DND-41 (cell line): ENCODE results near the gene SIN3A.

Experiments
- ATAC-seq: fragments of 200-7000 bp; cut with Tn5 transposase; 3 replicates; pipeline ENCODE4 v1.9.1; 2021; ENCODE audit warnings: low read depth; ENCODE audit not compliant: insufficient read depth
- DNase-seq: peaks from one replicate; pipeline ENCODE4 v3.0.0-alpha.2; 2020
- H2AFZ ChIP-seq: 2 replicates; pipeline ENCODE4 v1.6.0; 2012; ENCODE audit warnings: low read depth, low read length
- H3K27ac ChIP-seq: 2 replicates; pipeline ENCODE4 v1.5.1; 2012; ENCODE audit warnings: low read length, inconsistent platforms
- H3K27me3 ChIP-seq: fragments of 200-600 bp; sonication (generic); 2 replicates; pipeline ENCODE4 v1.6.0; 2012; ENCODE audit warnings: low read length, mild to moderate bottlenecking, inconsistent platforms; ENCODE audit not compliant: insufficient read depth, poor library complexity
- H3K36me3 ChIP-seq: 2 replicates; pipeline ENCODE4 v1.5.1; 2012; ENCODE audit warnings: low read length, inconsistent platforms; ENCODE audit not compliant: insufficient read depth
- H3K4me1 ChIP-seq: 2 replicates; pipeline ENCODE4 v1.5.1; 2012; ENCODE audit warnings: mild to moderate bottlenecking, low read length; ENCODE audit not compliant: insufficient read depth
- H3K4me2 ChIP-seq: 2 replicates; pipeline ENCODE4 v1.6.0; 2012; ENCODE audit warnings: mild to moderate bottlenecking, moderate library complexity, low read length, inconsistent platforms; ENCODE audit not compliant: insufficient read depth
- H3K4me3 ChIP-seq, 2 experiments: fragments of 200-600 bp in 1 of 2; shearing (Covaris generic) in 1 of 2; 2 replicates each; pipeline ENCODE4 v1.5.1; 2012 to 2016; ENCODE audit warnings: inconsistent platforms in 2 of 2, low read length in 2 of 2, mild to moderate bottlenecking in 2 of 2, low read depth in 1 of 2, moderate library complexity in 1 of 2
- H3K79me2 ChIP-seq: 2 replicates; pipeline ENCODE4 v1.6.0; 2012; ENCODE audit warnings: low read length, inconsistent platforms; ENCODE audit not compliant: insufficient read depth
- H3K9ac ChIP-seq: 2 replicates; pipeline ENCODE4 v1.6.0; 2012; ENCODE audit warnings: low read depth, mild to moderate bottlenecking, inconsistent platforms, low read length, moderate library complexity
- H3K9me3 ChIP-seq: 2 replicates; pipeline ENCODE4 v1.5.1; 2012; ENCODE audit warnings: low read length, moderate library complexity, mild to moderate bottlenecking, inconsistent platforms; ENCODE audit not compliant: insufficient read depth, severe bottlenecking
- H4K20me1 ChIP-seq: 2 replicates; pipeline ENCODE4 v1.6.0; 2012; ENCODE audit warnings: low read length; ENCODE audit not compliant: insufficient read depth
- EZH2 ChIP-seq: IDR thresholded peaks from 3 replicates; pipeline ENCODE4 v1.6.1; 2012; ENCODE audit warnings: borderline replicate concordance, low read depth, mild to moderate bottlenecking, moderate library complexity, low read length, inconsistent platforms; ENCODE audit not compliant: severe bottlenecking
- TF ChIP-seq, protein P1 (sequence below): IDR thresholded peaks from 2 replicates; pipeline ENCODE4 v1.5.1; 2012; ENCODE audit warnings: borderline replicate concordance, low read length, moderate library complexity, mild to moderate bottlenecking; ENCODE audit not compliant: poor library complexity, severe bottlenecking; ENCODE audit errors: extremely low read depth

SIN3A gene

DNA sequence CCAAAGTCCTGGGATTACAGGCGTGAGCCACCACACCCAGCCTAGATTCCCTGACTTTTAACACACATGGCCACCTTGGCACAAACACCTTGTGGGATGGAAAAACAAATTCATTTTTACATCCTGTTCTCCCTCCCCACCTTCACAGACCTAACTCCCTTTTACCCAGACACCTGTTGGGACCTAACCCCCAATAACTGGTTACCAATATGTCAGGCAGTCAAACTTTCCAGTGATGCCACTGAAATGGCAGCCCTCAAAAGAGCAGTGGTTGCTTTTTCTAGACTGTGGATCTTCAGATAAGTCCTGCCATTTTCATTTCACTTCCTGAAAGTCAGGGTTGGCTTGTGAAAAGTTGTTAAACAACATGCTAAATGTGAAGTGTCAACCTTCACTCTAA, 34.9 kb downstream of the SIN3A start:
- Histone ChIP-seq H3K4me3 (no peak overlapping the region), H3K27ac (no peak overlapping the region), H3K9ac (no peak overlapping the region), H3K27me3 (no peaks in the 10 kb centered on the region), H3K4me2 (no peak overlapping the region), H3K36me3 (peaks cover 72% of the 10 kb centered on the region), H3K4me1 (no peaks in the 10 kb centered on the region), H4K20me1 (peaks cover 9% of the 10 kb centered on the region; the same call in 1 of the 2 replicates), H3K9me3 (no peaks in the 10 kb centered on the region), H2AFZ (no peak overlapping the region), H3K79me2 (peaks cover 24% of the 10 kb centered on the region)
- TF ChIP-seq, protein P1, sequence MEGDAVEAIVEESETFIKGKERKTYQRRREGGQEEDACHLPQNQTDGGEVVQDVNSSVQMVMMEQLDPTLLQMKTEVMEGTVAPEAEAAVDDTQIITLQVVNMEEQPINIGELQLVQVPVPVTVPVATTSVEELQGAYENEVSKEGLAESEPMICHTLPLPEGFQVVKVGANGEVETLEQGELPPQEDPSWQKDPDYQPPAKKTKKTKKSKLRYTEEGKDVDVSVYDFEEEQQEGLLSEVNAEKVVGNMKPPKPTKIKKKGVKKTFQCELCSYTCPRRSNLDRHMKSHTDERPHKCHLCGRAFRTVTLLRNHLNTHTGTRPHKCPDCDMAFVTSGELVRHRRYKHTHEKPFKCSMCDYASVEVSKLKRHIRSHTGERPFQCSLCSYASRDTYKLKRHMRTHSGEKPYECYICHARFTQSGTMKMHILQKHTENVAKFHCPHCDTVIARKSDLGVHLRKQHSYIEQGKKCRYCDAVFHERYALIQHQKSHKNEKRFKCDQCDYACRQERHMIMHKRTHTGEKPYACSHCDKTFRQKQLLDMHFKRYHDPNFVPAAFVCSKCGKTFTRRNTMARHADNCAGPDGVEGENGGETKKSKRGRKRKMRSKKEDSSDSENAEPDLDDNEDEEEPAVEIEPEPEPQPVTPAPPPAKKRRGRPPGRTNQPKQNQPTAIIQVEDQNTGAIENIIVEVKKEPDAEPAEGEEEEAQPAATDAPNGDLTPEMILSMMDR = no peak
- TF ChIP-seq EZH2 = no peak
- ATAC-seq = no peak
- no peak for DNase-seq

GRCh38 chr15:75410196-75410595, 41.3 kb downstream of the SIN3A start:
- Histone ChIP-seq H3K9me3 (no peaks in the 10 kb centered on the region), H3K9ac (no peak overlapping the region), H3K36me3 (peaks cover 90% of the 10 kb centered on the region), H3K79me2 (peaks cover 5% of the 10 kb centered on the region; the same call in 1 of the 2 replicates), H3K4me3 (no peak overlapping the region), H3K27me3 (no peaks in the 10 kb centered on the region), H3K27ac (no peak overlapping the region), H4K20me1 (peaks cover 7% of the 10 kb centered on the region; the same call in 1 of the 2 replicates), H3K4me1 (no peaks in the 10 kb centered on the region), H2AFZ (no peak overlapping the region), H3K4me2 (no peak overlapping the region)
- no peak for TF ChIP-seq EZH2
- TF ChIP-seq, protein P1 = no peak
- ATAC-seq (no peak), DNase-seq (no peak)

DNA sequence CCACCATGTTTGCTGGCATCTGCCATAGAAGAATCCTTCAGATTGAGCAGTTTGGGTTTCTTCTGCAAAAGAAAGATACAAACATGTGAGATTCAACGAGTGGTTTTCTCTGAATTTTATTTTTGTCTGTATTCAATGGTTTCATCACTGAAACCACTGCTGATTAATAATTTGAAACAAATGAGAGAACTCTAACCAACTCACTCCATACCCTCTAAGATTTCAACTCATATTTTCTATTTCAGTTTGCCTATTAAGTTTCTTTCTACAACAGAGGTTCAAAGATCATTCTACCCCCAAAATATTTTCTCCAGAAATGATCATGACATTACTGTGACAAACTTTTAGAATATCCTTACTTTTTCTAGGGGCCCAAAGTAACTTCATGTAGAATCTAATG, 44.4 kb downstream of the SIN3A start:
- no peak overlapping the region for H2AFZ ChIP-seq
- H4K20me1 ChIP-seq = no peaks in the 10 kb centered on the region
- ATAC-seq (no peak), DNase-seq (no peak)
- no peaks in the 10 kb centered on the region for H3K9me3 ChIP-seq
- no peak for TF ChIP-seq EZH2
- TF ChIP-seq, protein P1 = no peak
- H3K27ac ChIP-seq = no peak overlapping the region
- H3K9ac ChIP-seq = no peak overlapping the region
- H3K4me1 ChIP-seq = no peaks in the 10 kb centered on the region
- no peaks in the 10 kb centered on the region for H3K27me3 ChIP-seq
- peaks cover 4% of the 10 kb centered on the region; the same call in 1 of the 2 replicates for H3K79me2 ChIP-seq
- H3K36me3 ChIP-seq = peaks cover 83% of the 10 kb centered on the region
- no peak overlapping the region for H3K4me2 ChIP-seq
- H3K4me3 ChIP-seq = no peak overlapping the region

- H4K20me1 ChIP-seq = no peaks in the 10 kb centered on the region
- H3K36me3 ChIP-seq = peaks cover 84% of the 10 kb centered on the region
- no peaks in the 10 kb centered on the region for H3K27me3 ChIP-seq
- no peak overlapping the region for H3K4me3 ChIP-seq
- no peak overlapping the region for H3K9ac ChIP-seq
- H3K79me2 ChIP-seq = peaks cover 6% of the 10 kb centered on the region; the same call in 1 of the 2 replicates
- no peak overlapping the region for H3K27ac ChIP-seq
- ATAC-seq = no peak
- H2AFZ ChIP-seq = no peak overlapping the region
- H3K9me3 ChIP-seq = no peaks in the 10 kb centered on the region
- no peak for DNase-seq
- TF ChIP-seq, protein P1 = no peak
- TF ChIP-seq EZH2 = no peak
- no peak overlapping the region for H3K4me2 ChIP-seq
- no peaks in the 10 kb centered on the region for H3K4me1 ChIP-seq
These were observed 47.6 kb downstream of the SIN3A start for GRCh38 chr15:75403892-75404291.
